ENCODE data around the gene CBFB.

GRCh38 chr16:67098599-67098998 is 69.7 kb downstream of the CBFB start:
- no peak for TF ChIP-seq POLR2A (IDR thresholded peaks at IDR 0.05)
- no peak for TF ChIP-seq CTCF (IDR thresholded peaks at IDR 0.05)
- TF ChIP-seq POLR2AphosphoS5 (IDR thresholded peaks at IDR 0.05), result no peak

All from suprapubic skin (tissue), 4 donors.